Hepatocyte (in vitro differentiated cells): ENCODE data around the gene GOLGA3.
"Not testable (repeated sequence)": the region's sequence is repeated elsewhere in the genome, so short reads cannot be mapped to it uniquely, and the experiment has no call there.

ENCODE experiments used
- CTCF ChIP-seq: fragments of 200-600 bp; sonication (generic); IDR thresholded peaks from 2 replicates; pipeline ENCODE4 v1.5.1; 2016; ENCODE audit warnings: antibody characterized with exemption, mild to moderate bottlenecking; ENCODE audit not compliant: poor library complexity
- EZH2 ChIP-seq: fragments of 200-600 bp; sonication (generic); IDR thresholded peaks from 2 replicates; pipeline ENCODE4 v1.6.1; 2016; ENCODE audit warnings: antibody characterized with exemption, mild to moderate bottlenecking, borderline replicate concordance

DNA sequence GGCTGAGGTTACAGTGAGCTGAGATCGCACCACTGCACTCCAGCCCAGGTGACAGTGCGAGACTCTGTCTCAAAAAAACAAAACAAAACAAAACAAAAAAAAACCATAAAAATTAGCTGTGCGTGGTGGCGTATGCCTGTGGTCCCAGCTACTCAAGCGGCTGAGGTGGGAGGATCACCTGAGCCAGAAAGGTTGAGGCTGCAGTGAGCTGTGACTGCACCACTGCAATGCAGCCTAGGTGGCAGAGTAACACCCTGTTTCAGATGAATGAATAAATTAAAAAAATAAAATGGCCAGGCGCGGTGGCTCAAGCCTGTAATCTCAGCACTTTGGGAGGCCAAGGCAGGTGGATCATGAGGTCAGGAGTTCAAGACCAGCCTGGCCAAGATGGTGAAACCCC lies 75.0 kb downstream of the GOLGA3 start:
- not testable (repeated sequence) for TF ChIP-seq CTCF, EZH2
